ENCODE data around the gene DCBLD1. TPM values are rescaled to one million over a fixed set of nuclear protein-coding genes. Genes with fewer than 3 reads are reported as not detected.
A peak's percentile ranks its signal among the peaks of the same experiment; 100 is the strongest.

DCBLD1 gene
- total RNA-seq, 1 experiment from 2014 or later, result 11.2 TPM

DNA sequence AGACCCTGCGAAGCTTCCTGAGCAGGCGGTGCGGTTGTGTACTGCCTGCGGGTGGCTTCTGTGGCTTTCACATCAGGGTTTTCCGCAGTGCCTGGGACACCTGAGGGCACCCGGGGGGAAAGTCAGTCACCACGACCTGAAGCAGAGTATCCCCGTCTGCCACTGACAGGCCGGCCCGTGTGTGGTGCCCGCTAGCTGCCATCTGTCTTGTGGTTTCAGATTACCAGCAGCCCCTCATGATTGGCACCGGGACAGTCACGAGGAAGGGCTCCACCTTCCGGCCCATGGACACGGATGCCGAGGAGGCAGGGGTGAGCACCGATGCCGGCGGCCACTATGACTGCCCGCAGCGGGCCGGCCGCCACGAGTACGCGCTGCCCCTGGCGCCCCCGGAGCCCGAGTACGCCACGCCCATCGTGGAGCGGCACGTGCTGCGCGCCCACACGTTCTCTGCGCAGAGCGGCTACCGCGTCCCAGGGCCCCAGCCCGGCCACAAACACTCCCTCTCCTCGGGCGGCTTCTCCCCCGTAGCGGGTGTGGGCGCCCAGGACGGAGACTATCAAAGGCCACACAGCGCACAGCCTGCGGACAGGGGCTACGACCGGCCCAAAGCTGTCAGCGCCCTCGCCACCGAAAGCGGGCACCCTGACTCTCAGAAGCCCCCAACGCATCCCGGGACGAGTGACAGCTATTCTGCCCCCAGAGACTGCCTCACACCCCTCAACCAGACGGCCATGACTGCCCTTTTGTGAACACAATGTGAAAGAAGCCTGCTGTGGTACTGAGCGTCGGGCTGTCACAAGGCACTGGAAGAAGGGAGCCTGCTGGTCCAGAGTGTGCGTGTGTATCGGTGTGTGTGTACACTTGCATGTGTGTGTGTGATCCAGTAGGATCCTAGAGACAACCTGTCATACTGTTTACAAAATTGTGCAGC, 65.5 kb downstream of the DCBLD1 start (continued):
- TF ChIP-seq ZNF138 (CRISPR knock-in tag; conservative IDR thresholded peaks at IDR 0.05) (peak; percentile 46; the same call in 1 of the 2 replicates), ZNF317 (CRISPR knock-in tag; IDR thresholded peaks at IDR 0.05; ENCODE audit: borderline replicate concordance, low read depth) (no peak), TCF7 (CRISPR knock-in tag; IDR thresholded peaks at IDR 0.05; ENCODE audit: low read depth) (no peak)

GRCh38 chr6:117548797-117549301, 66.4 kb downstream of the DCBLD1 start:
- no peak overlapping the region for H3K27ac Mint-ChIP-seq
- H3K4me1 Mint-ChIP-seq, result peaks cover 30% of the 10 kb centered on the region
- ATAC-seq (no peak), DNase-seq (ENCODE audit: low spot score) (no peak)
- H3K4me3 Mint-ChIP-seq, result peak overlapping the region; percentile 65
- CTCF ChIA-PET, result interaction anchor here (1.5 to 3.7 kb wide), 5 partner anchors 11 to 99 kb away, joined by 3 to 16 read pairs (median 4); partner anchors contain the start of gene GOPC
- H3K36me3 Mint-ChIP-seq, result no peaks in the 10 kb centered on the region; the same call in 1 of the 2 replicates
- peaks cover 12% of the 10 kb centered on the region for H3K27me3 Mint-ChIP-seq (ENCODE audit: low read depth)
- H3K9me3 Mint-ChIP-seq, result no peaks in the 10 kb centered on the region
- POLR2A ChIA-PET, result no interaction called here
- TF ChIP-seq GRHL2 (CRISPR knock-in tag; IDR thresholded peaks at IDR 0.05; ENCODE audit: insufficient replicate concordance, severe bottlenecking), result no peak
- no peak for TF ChIP-seq ZNF138 (CRISPR knock-in tag; conservative IDR thresholded peaks at IDR 0.05)
- no peak for TF ChIP-seq IRF1 (CRISPR knock-in tag; IDR thresholded peaks at IDR 0.05)
- no peak for TF ChIP-seq ZNF532 (CRISPR knock-in tag; IDR thresholded peaks at IDR 0.05; ENCODE audit: borderline replicate concordance)
- TF ChIP-seq JAZF1 (CRISPR knock-in tag; IDR thresholded peaks at IDR 0.05), result no peak
- TF ChIP-seq, protein P1, sequence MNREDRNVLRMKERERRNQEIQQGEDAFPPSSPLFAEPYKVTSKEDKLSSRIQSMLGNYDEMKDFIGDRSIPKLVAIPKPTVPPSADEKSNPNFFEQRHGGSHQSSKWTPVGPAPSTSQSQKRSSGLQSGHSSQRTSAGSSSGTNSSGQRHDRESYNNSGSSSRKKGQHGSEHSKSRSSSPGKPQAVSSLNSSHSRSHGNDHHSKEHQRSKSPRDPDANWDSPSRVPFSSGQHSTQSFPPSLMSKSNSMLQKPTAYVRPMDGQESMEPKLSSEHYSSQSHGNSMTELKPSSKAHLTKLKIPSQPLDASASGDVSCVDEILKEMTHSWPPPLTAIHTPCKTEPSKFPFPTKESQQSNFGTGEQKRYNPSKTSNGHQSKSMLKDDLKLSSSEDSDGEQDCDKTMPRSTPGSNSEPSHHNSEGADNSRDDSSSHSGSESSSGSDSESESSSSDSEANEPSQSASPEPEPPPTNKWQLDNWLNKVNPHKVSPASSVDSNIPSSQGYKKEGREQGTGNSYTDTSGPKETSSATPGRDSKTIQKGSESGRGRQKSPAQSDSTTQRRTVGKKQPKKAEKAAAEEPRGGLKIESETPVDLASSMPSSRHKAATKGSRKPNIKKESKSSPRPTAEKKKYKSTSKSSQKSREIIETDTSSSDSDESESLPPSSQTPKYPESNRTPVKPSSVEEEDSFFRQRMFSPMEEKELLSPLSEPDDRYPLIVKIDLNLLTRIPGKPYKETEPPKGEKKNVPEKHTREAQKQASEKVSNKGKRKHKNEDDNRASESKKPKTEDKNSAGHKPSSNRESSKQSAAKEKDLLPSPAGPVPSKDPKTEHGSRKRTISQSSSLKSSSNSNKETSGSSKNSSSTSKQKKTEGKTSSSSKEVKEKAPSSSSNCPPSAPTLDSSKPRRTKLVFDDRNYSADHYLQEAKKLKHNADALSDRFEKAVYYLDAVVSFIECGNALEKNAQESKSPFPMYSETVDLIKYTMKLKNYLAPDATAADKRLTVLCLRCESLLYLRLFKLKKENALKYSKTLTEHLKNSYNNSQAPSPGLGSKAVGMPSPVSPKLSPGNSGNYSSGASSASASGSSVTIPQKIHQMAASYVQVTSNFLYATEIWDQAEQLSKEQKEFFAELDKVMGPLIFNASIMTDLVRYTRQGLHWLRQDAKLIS (CRISPR knock-in tag; IDR thresholded peaks at IDR 0.05; ENCODE audit: borderline replicate concordance), result no peak

GRCh38 chr6:117549611-117550010, 67.1 kb downstream of the DCBLD1 start:
- H3K27me3 Mint-ChIP-seq (ENCODE audit: low read depth), result peaks cover 12% of the 10 kb centered on the region
- TF ChIP-seq SOX15 (CRISPR knock-in tag; IDR thresholded peaks at IDR 0.05), result no peak
- TF ChIP-seq RELA (CRISPR knock-in tag; IDR thresholded peaks at IDR 0.05; ENCODE audit: borderline replicate concordance), result no peak
- TF ChIP-seq ARID4B (CRISPR knock-in tag; IDR thresholded peaks at IDR 0.05; ENCODE audit: borderline replicate concordance), result no peak
- TF ChIP-seq NFATC4 (CRISPR knock-in tag; IDR thresholded peaks at IDR 0.05), result no peak
- TF ChIP-seq GRHL2 (CRISPR knock-in tag; IDR thresholded peaks at IDR 0.05; ENCODE audit: insufficient replicate concordance, severe bottlenecking), result no peak
- TF ChIP-seq, protein P2, sequence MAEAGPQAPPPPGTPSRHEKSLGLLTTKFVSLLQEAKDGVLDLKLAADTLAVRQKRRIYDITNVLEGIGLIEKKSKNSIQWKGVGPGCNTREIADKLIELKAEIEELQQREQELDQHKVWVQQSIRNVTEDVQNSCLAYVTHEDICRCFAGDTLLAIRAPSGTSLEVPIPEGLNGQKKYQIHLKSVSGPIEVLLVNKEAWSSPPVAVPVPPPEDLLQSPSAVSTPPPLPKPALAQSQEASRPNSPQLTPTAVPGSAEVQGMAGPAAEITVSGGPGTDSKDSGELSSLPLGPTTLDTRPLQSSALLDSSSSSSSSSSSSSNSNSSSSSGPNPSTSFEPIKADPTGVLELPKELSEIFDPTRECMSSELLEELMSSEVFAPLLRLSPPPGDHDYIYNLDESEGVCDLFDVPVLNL (CRISPR knock-in tag; IDR thresholded peaks at IDR 0.05; ENCODE audit: borderline replicate concordance, low read depth), result no peak
- TF ChIP-seq, protein P3, sequence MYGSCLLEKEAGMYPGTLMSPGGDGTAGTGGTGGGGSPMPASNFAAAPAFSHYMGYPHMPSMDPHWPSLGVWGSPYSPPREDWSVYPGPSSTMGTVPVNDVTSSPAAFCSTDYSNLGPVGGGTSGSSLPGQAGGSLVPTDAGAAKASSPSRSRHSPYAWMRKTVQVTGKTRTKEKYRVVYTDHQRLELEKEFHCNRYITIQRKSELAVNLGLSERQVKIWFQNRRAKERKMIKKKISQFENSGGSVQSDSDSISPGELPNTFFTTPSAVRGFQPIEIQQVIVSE (CRISPR knock-in tag; IDR thresholded peaks at IDR 0.05; ENCODE audit: borderline replicate concordance), result no peak

More at GRCh38 chr6:117549611-117550010, 67.1 kb downstream of the DCBLD1 start:
- no peak overlapping the region; the same call in 1 of the 2 replicates for H3K4me3 Mint-ChIP-seq
- H3K36me3 Mint-ChIP-seq, result no peaks in the 10 kb centered on the region; the same call in 1 of the 2 replicates
- DNase-seq (ENCODE audit: low spot score), result no peak
- CTCF ChIA-PET, result interaction anchor here (0.8 to 3.7 kb wide), 4 partner anchors 13 to 99 kb away, joined by 3 to 16 read pairs (median 4); no protein-coding TSS in a partner anchor
- POLR2A ChIA-PET, result no interaction called here
- peaks cover 30% of the 10 kb centered on the region for H3K4me1 Mint-ChIP-seq
- no peaks in the 10 kb centered on the region for H3K9me3 Mint-ChIP-seq
- H3K27ac Mint-ChIP-seq, result no peak overlapping the region
- no peak for ATAC-seq
